IMR-90 (cell line): Measurements from ENCODE around the gene PPP1R13L. TPM values are rescaled to one million over a fixed set of nuclear protein-coding genes. Genes with fewer than 3 reads are reported as not detected.
A peak's percentile ranks its signal among the peaks of the same experiment; 100 is the strongest.

Experiments used
- ATAC-seq: fragments of 200-7000 bp; cut with Tn5 transposase; 2 replicates; pipeline ENCODE4 v1.9.1; 2020; ENCODE audit warnings: low read depth, mild to moderate bottlenecking, moderate library complexity
- BruUV-seq: library from RNA; stranded (reverse); fragments of 400-500 nt; replicated peaks from 2 replicates; lab custom pipeline; 2021; lab: Mats Ljungman, UMichigan
- CTCF ChIA-PET: fragments of 300-600 bp; formaldehyde crosslinking; extraction: SDS; loops from one replicate; lab custom pipeline; 2021; ENCODE audit warnings: antibody characterized with exemption; lab: Yijun Ruan, JAX
- POLR2A ChIA-PET: fragments of 300-600 bp; sonication (Branson Sonifier 250); formaldehyde crosslinking; loops from one replicate; lab custom pipeline; 2022; ENCODE audit warnings: antibody characterized with exemption; ENCODE audit not compliant: unreplicated experiment; lab: Charles Lee
- DNase-seq: peaks from one replicate; pipeline ENCODE4 v3.0.0; 2013
- H2AFZ ChIP-seq: replicated peaks from 2 replicates; pipeline ENCODE3; 2013; ENCODE audit warnings: low read length, mild to moderate bottlenecking; ENCODE audit not compliant: poor library complexity
- H2AK5ac ChIP-seq: 2 replicates; pipeline ENCODE4 v1.6.1; 2013; ENCODE audit warnings: low read depth, low read length, inconsistent platforms
- H2AK9ac ChIP-seq: replicated peaks from 2 replicates; pipeline ENCODE3; 2013; ENCODE audit warnings: mild to moderate bottlenecking, low read depth, low read length, moderate library complexity; ENCODE audit not compliant: poor library complexity
- H2BK120ac ChIP-seq: 2 replicates; pipeline ENCODE4 v1.6.1; 2013; ENCODE audit warnings: low read depth, low read length, inconsistent platforms
- H2BK15ac ChIP-seq: 3 replicates; pipeline ENCODE4 v1.6.1; 2013; ENCODE audit warnings: low read depth, low read length, inconsistent platforms
- H2BK20ac ChIP-seq: 2 replicates; pipeline ENCODE4 v1.6.1; 2013; ENCODE audit warnings: low read depth, mild to moderate bottlenecking, inconsistent platforms, low read length, moderate library complexity
- H2BK5ac ChIP-seq: 2 replicates; pipeline ENCODE4 v1.6.1; 2013; ENCODE audit warnings: mild to moderate bottlenecking, low read depth, low read length, inconsistent platforms; ENCODE audit not compliant: poor library complexity, severe bottlenecking
- H3K14ac ChIP-seq: replicated peaks from 2 replicates; pipeline ENCODE4 v1.6.1; 2013; ENCODE audit warnings: low read depth, low read length, inconsistent platforms
- H3K18ac ChIP-seq: 2 replicates; pipeline ENCODE4 v1.6.1; 2013; ENCODE audit warnings: low read depth, low read length, control low read depth
- H3K23ac ChIP-seq: 2 replicates; pipeline ENCODE4 v1.6.1; 2013; ENCODE audit warnings: low read depth, low read length, inconsistent platforms
- H3K27ac ChIP-seq: 2 replicates; pipeline ENCODE4 v1.5.1; 2013; ENCODE audit warnings: mild to moderate bottlenecking, control low read depth, low read length; ENCODE audit not compliant: insufficient read depth
- H3K27me3 ChIP-seq: 2 replicates; pipeline ENCODE4 v1.6.1; 2013; ENCODE audit warnings: low read length; ENCODE audit not compliant: control insufficient read depth, insufficient read depth
- H3K36me3 ChIP-seq: 2 replicates; pipeline ENCODE4 v1.6.1; 2013; ENCODE audit warnings: low read length, mixed read lengths; ENCODE audit not compliant: control insufficient read depth, insufficient read depth
- H3K4ac ChIP-seq: 2 replicates; pipeline ENCODE4 v1.6.1; 2013; ENCODE audit warnings: low read depth, low read length, inconsistent platforms
- H3K4me1 ChIP-seq: 2 replicates; pipeline ENCODE4 v1.6.1; 2013; ENCODE audit warnings: low read length, mixed read lengths; ENCODE audit not compliant: control insufficient read depth, insufficient read depth
- H3K4me2 ChIP-seq: 2 replicates; pipeline ENCODE4 v1.6.1; 2013; ENCODE audit warnings: low read depth, mild to moderate bottlenecking, control low read depth, low read length, moderate library complexity
- H3K4me3 ChIP-seq: 2 replicates; pipeline ENCODE4 v1.5.1; 2013; ENCODE audit warnings: low read depth, mild to moderate bottlenecking, control low read depth, low read length, moderate library complexity; ENCODE audit not compliant: insufficient read depth
- H3K56ac ChIP-seq: 2 replicates; pipeline ENCODE4 v1.6.1; 2013; ENCODE audit warnings: low read length, inconsistent platforms; ENCODE audit not compliant: insufficient read depth; ENCODE audit errors: extremely low read depth
- H3K79me1 ChIP-seq, 2 experiments: 2 replicates each; pipeline ENCODE4 v1.6.1; 2013; ENCODE audit warnings: low read length in 2 of 2, inconsistent platforms in 1 of 2, low read depth in 1 of 2
- H3K9ac ChIP-seq: 2 replicates; pipeline ENCODE4 v1.6.1; 2013; ENCODE audit warnings: low read depth, low read length, control low read depth
- H3K9me1 ChIP-seq: 2 replicates; pipeline ENCODE4 v1.6.1; 2013; ENCODE audit warnings: low read length, inconsistent platforms; ENCODE audit not compliant: insufficient read depth
- H3K9me3 ChIP-seq: 2 replicates; pipeline ENCODE4 v1.6.1; 2013; ENCODE audit warnings: low read length; ENCODE audit not compliant: control insufficient read depth, insufficient read depth
- H4K20me1 ChIP-seq: 2 replicates; pipeline ENCODE4 v1.6.1; 2013; ENCODE audit warnings: low read length, inconsistent platforms; ENCODE audit not compliant: insufficient read depth
- H4K5ac ChIP-seq: 2 replicates; pipeline ENCODE4 v1.6.1; 2013; ENCODE audit warnings: mild to moderate bottlenecking, low read depth, low read length, control low read depth
- H4K8ac ChIP-seq, 2 experiments: 2 replicates each; pipeline ENCODE4 v1.6.1; 2013; ENCODE audit warnings: low read depth in 2 of 2, low read length in 2 of 2, control low read depth in 1 of 2, inconsistent platforms in 1 of 2
- H4K91ac ChIP-seq: 2 replicates; pipeline ENCODE4 v1.6.1; 2013; ENCODE audit warnings: low read depth, low read length, inconsistent platforms; ENCODE audit not compliant: insufficient read depth
- CEBPB ChIP-seq: IDR thresholded peaks from 2 replicates; pipeline ENCODE4 v1.6.1; 2012; ENCODE audit warnings: low read depth, low read length, improper control_type of control experiment
- FOS ChIP-seq: fragments of 150-350 bp; IDR thresholded peaks from 2 replicates; pipeline ENCODE4 v1.6.1; 2016; ENCODE audit warnings: low read depth, low read length
- MXI1 ChIP-seq: IDR thresholded peaks from 2 replicates; pipeline ENCODE4 v1.6.1; 2012; ENCODE audit warnings: low read depth, mild to moderate bottlenecking, low read length, moderate library complexity, borderline replicate concordance
- RCOR1 ChIP-seq: IDR thresholded peaks from 2 replicates; pipeline ENCODE4 v1.6.1; 2012; ENCODE audit warnings: mild to moderate bottlenecking, low read length, improper control_type of control experiment; ENCODE audit not compliant: insufficient replicate concordance
- RFX5 ChIP-seq: IDR thresholded peaks from 2 replicates; pipeline ENCODE4 v1.8.0; 2012; ENCODE audit warnings: low read depth, mild to moderate bottlenecking, low read length, moderate library complexity
- whole genome bisulfite sequencing, 2 experiments: methylation state at CpG; one replicate each; pipeline versions ENCODE4 v1.1.5 to v1.1.7; 2013; ENCODE audit warnings: missing lambda C conversion rate in 2 of 2; ENCODE audit not compliant: insufficient read length in 1 of 2; ENCODE audit errors: extremely low coverage in 2 of 2; 5-methylcytosine and 5-hydroxymethylcytosine counted together
- dilution Hi-C: fragments of 300-500 bp; cut with HindIII; formaldehyde crosslinking; loops from one replicate; pipeline ENCODE4 v1.14.3; 2018; ENCODE audit warnings: low sequenced_read_pairs; ENCODE audit not compliant: unreplicated experiment
- in situ Hi-C: fragments of 300-500 bp; cut with MboI; formaldehyde crosslinking; loops from 3 replicates; pipeline ENCODE4 v1.14.3; 2019; ENCODE audit warnings: low sequenced_read_pairs, inconsistent platforms, mixed read lengths
- intact Hi-C: fragments of 100-400 bp; cut with micrococcal nuclease; formaldehyde crosslinking; loops from 2 replicates; pipeline ENCODE4 v1.10.0; 2022
- polyA plus RNA-seq, 3 experiments: library from polyadenylated mRNA; depleted of rRNA; stranded (reverse); fragments of >200 nt; gene quantifications; 2 replicates each; pipeline ENCODE4 v1.2.3, GENCODE V29; 2012; ENCODE audit warnings: low replicate concordance in 1 of 3
- total RNA-seq: library from RNA; depleted of rRNA; stranded (reverse); fragments of >200 nt; gene quantifications from 2 replicates; pipeline ENCODE4 v1.2.3, GENCODE V29; 2012
- TF ChIP-seq, protein P1 (sequence below): fragments of 150-350 bp; IDR thresholded peaks from 2 replicates; pipeline ENCODE4 v1.6.1; 2017; ENCODE audit warnings: mild to moderate bottlenecking, antibody characterized with exemption, low read length, low read depth
- TF ChIP-seq, protein P2 (sequence below): conservative IDR thresholded peaks from 2 replicates; pipeline ENCODE4 v1.5.1; 2012; ENCODE audit warnings: mild to moderate bottlenecking, low read depth, low read length, improper control_type of control experiment

The PPP1R13L gene
- total and polyA plus RNA-seq, 2 of the 4 experiments (the other 2 are of a cell fraction), result 3.0 to 13.3 TPM

DNA sequence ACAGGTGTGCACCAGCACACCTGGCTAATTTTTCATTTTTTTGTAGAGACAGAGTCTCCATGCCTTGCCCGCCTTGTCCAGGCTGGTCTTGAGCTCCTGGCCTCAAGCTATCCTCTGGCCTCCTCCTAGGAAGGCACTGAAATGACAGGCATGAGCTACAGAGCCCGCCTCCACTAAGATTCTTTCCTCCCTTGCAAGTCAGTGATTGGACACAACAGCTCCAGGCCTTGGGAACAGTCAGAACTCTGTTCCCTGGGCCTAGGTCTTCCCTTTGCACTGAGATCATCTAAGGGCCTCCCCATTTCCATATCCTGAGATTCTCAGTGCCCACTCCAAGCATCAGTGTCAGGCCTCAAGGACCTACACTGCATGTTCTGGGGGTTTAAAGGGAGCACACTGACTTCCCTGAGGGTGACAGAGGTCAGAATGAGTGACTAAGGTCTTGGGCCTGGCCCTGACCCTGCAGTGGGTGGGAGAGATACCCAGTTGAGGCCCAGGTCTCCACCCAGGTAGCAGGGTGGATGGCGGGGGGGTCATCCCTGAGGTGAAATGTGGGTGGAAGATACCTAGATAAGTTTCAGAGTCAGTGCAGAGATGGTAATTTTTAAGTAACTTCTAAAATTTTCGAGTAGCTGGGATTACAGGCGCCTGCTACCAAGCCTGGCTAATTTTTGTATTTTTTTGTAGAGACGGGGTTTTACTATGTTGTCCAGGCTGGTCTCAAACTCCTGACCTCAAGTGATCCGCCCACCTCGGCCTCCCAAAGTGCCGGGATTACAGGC lies 36.2 kb upstream of the PPP1R13L start (continued):
- TF ChIP-seq, protein P1, sequence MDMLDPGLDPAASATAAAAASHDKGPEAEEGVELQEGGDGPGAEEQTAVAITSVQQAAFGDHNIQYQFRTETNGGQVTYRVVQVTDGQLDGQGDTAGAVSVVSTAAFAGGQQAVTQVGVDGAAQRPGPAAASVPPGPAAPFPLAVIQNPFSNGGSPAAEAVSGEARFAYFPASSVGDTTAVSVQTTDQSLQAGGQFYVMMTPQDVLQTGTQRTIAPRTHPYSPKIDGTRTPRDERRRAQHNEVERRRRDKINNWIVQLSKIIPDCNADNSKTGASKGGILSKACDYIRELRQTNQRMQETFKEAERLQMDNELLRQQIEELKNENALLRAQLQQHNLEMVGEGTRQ, result no peak
- TF ChIP-seq FOS, result no peak

DNA sequence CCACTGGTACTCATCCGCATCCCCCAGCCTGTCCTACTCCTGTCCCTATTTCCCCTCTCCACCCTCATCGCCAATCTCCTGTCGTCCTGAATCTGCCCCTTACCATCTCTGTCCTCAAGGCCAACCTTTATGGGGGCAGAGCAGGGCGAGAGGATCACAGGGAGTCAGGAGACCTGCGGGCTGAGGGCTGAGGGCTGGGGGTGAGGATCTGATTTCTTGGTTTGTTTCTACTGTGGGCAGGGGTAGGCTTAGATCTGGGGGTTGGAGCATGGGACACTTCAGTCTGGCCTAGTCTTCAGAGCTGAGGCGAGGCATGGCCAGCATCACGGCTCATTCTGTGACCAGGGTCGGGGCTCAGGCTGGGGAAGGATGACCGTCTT lies 35.4 kb upstream of the PPP1R13L start:
- POLR2A ChIA-PET, result no interaction called here

More for the DNA sequence above, 35.4 kb upstream of the PPP1R13L start:
- WGBS, 2 experiments, result 97% methylated on average over 4 of the region's 9 CpGs; no CpG with 5 or more reads in 1 of the 2 experiments
- Histone ChIP-seq H3K79me1 (peaks cover 0 to 25% of the 10 kb centered on the region in 2 experiments; a peak in 2 of 4 replicates), H4K91ac (peak overlapping the region; percentile 89), H3K14ac (peak overlapping the region; percentile 92), H3K27me3 (no peaks in the 10 kb centered on the region), H2BK5ac (peak overlapping the region; percentile 78), H3K9ac (peak overlapping the region; percentile 46), H2AK9ac (peak overlapping the region; percentile 75), H3K18ac (peak overlapping the region; percentile 56), H2AFZ (peak overlapping the region; percentile 87), H3K56ac (no peak overlapping the region), H3K9me3 (no peaks in the 10 kb centered on the region), H2BK15ac (peak overlapping the region; percentile 88; the same call in 2 of the 3 replicates), H4K8ac (peak overlapping the region; percentile 48 to 97), H3K23ac (peak overlapping the region; percentile 79), H3K9me1 (no peaks in the 10 kb centered on the region), H4K5ac (peak overlapping the region; percentile 81), H4K20me1 (no peaks in the 10 kb centered on the region), H3K4me3 (peak overlapping the region; percentile 64), H3K36me3 (no peaks in the 10 kb centered on the region), H3K27ac (peak overlapping the region; percentile 62), H3K4me1 (peaks cover 17% of the 10 kb centered on the region), H2AK5ac (peak overlapping the region; percentile 99), H2BK20ac (peak overlapping the region; percentile 88; the same call in 1 of the 2 replicates), H2BK120ac (peak overlapping the region; percentile 89), H3K4me2 (peak overlapping the region; percentile 69), H3K4ac (peak overlapping the region; percentile 94)
- ATAC-seq (no peak), DNase-seq (no peak)
- BruUV-seq, result no TSS peak
- intact Hi-C loops (loop anchor here (1.0 kb wide), 1 partner anchor 27 kb away; the partner anchor contains the start of gene FOSB), dilution Hi-C loops (no loop called here), in situ Hi-C loops (loop anchor here (5.0 kb wide), 1 partner anchor 37 kb away; no protein-coding TSS in a partner anchor)
- TF ChIP-seq CEBPB, result no peak
- no peak for TF ChIP-seq RFX5
- TF ChIP-seq MXI1, result no peak
- TF ChIP-seq FOS, result no peak
- no peak for TF ChIP-seq RCOR1
- TF ChIP-seq, protein P2, sequence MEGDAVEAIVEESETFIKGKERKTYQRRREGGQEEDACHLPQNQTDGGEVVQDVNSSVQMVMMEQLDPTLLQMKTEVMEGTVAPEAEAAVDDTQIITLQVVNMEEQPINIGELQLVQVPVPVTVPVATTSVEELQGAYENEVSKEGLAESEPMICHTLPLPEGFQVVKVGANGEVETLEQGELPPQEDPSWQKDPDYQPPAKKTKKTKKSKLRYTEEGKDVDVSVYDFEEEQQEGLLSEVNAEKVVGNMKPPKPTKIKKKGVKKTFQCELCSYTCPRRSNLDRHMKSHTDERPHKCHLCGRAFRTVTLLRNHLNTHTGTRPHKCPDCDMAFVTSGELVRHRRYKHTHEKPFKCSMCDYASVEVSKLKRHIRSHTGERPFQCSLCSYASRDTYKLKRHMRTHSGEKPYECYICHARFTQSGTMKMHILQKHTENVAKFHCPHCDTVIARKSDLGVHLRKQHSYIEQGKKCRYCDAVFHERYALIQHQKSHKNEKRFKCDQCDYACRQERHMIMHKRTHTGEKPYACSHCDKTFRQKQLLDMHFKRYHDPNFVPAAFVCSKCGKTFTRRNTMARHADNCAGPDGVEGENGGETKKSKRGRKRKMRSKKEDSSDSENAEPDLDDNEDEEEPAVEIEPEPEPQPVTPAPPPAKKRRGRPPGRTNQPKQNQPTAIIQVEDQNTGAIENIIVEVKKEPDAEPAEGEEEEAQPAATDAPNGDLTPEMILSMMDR, result no peak
- CTCF ChIA-PET, result interaction anchor here (0.6 to 3.3 kb wide), 15 partner anchors 12 to 223 kb away, joined by 3 to 87 read pairs (median 7); partner anchors contain the start of gene FOSB
